Activated T-cell treated with anti-CD3 and anti-CD28 coated beads for 48 hours (primary cell): ENCODE measurements around the gene GPATCH3.
"Not testable (repeated sequence)": the region's sequence is repeated elsewhere in the genome, so short reads cannot be mapped to it uniquely, and the experiment has no call there.

Experiments
- DNase-seq: peaks from one replicate; pipeline ENCODE4 v3.0.0-alpha.2; 2020; ENCODE audit warnings: low read depth

Gene GPATCH3

GRCh38 chr1:26863685-26864077 lies 36.6 kb downstream of the GPATCH3 start:
- no peak for DNase-seq

- peak; percentile 58 for DNase-seq
These were observed 37.2 kb downstream of the GPATCH3 start, which contains the start of gene SFN for GRCh38 chr1:26862781-26863684. SFN (plus strand) TSS chr1:26863149; CDS start chr1:26863213, 64 bp downstream.

- DNase-seq, result no peak
These were observed 38.3 kb downstream of the GPATCH3 start for GRCh38 chr1:26861889-26862378.

- DNase-seq, result no peak
These were observed 39.0 kb downstream of the GPATCH3 start for GRCh38 chr1:26861286-26861701.

- no peak for DNase-seq
These were observed 41.2 kb downstream of the GPATCH3 start for GRCh38 chr1:26858891-26859640.

- DNase-seq, result no peak
These were observed 42.1 kb downstream of the GPATCH3 start for GRCh38 chr1:26858160-26858559.

- no peak for DNase-seq
These were observed 42.7 kb downstream of the GPATCH3 start for GRCh38 chr1:26857473-26858060.

GRCh38 chr1:26856604-26857469 lies 43.4 kb downstream of the GPATCH3 start:
- no peak for DNase-seq

- DNase-seq, result no peak
These were observed 44.1 kb downstream of the GPATCH3 start for GRCh38 chr1:26856181-26856580.

GRCh38 chr1:26855636-26856035 lies 44.6 kb downstream of the GPATCH3 start:
- no peak for DNase-seq

- DNase-seq, result no peak
These were observed 45.4 kb downstream of the GPATCH3 start for GRCh38 chr1:26854906-26855305.

- DNase-seq, result no peak
These were observed 46.7 kb downstream of the GPATCH3 start for GRCh38 chr1:26853600-26853999.

- peak; percentile 65 for DNase-seq
These were observed 47.1 kb downstream of the GPATCH3 start for GRCh38 chr1:26853156-26853555.

- no peak for DNase-seq
These were observed 47.6 kb downstream of the GPATCH3 start for GRCh38 chr1:26852701-26853100.

- DNase-seq, result no peak
These were observed 49.1 kb downstream of the GPATCH3 start for GRCh38 chr1:26851106-26851684.

GRCh38 chr1:26848941-26849774 lies 51.1 kb downstream of the GPATCH3 start:
- DNase-seq, result no peak

GRCh38 chr1:26848499-26848898 lies 51.8 kb downstream of the GPATCH3 start:
- no peak for DNase-seq

- DNase-seq, result not testable (repeated sequence)
These were observed 52.4 kb downstream of the GPATCH3 start for GRCh38 chr1:26847826-26848225.

- DNase-seq, result no peak
These were observed 55.7 kb downstream of the GPATCH3 start for GRCh38 chr1:26844424-26845196.
